GM18507 (cell line): ENCODE results near the gene EI24.
"Not testable (repeated sequence)": the region's sequence is repeated elsewhere in the genome, so short reads cannot be mapped to it uniquely, and the experiment has no call there.

Source experiments
- DNase-seq: peaks from one replicate; pipeline ENCODE4 v3.0.0; 2011; ENCODE audit warnings: low read depth; ENCODE audit not compliant: insufficient read length; ENCODE audit errors: extremely low spot score
- FAIRE-seq: peaks from 2 replicates; lab custom pipeline; 2011; peaks lifted over from hg19 to GRCh38; lab: Jason Lieb, UNC

EI24 gene

GRCh38 chr11:125568970-125569914 lies at the start of gene EI24:
Gene EI24 (plus strand): TSS chr11:125569477. CDS start chr11:125572528, 3,051 bp downstream.
- DNase-seq (peak; percentile 83), FAIRE-seq (peak; percentile 86)

DNA sequence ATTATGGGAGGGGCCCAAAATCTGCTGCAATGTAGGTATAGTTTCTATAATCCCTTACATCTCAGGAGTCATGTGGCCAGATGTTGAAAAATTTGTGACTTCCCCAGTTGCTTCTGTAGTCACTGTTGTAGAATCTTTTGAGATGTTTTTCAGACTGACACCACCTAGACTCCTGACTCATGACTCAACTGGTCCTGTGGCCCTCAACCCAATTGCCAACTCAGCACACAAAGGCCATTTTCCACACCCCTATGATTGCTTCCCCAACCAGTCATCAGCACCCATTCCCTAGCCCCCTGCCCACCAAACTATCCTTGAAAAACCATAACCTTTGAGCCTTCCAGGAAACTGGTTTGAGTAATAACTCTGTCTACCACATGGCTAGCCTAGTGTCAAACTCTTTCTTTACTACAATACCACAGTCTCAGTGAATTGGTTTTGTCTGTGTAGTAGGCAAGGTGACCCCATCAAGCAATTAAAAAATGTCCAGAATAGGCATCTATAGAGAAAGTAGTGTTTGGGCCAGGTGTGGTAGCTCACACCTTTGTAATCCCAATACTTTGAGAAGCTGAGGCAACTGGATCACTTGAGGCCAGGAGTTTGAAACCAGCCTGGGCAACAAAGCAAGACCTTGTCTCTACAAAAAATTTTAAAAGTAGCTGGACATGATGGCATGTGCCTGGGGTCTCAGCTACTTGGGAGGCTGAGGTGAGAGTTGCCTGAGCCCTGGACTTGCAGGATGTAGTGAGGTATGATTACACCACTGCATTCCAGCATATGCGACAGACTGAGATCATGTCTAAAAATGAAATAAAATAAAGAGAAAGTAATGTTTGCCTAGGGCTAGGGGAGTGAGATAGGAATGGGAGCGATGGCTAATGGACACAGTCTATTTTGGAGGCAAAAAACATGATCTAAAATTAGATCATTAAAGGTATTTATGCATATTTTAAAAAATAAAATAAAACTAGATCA lies 49.1 kb upstream of the EI24 start:
- no peak for DNase-seq
- FAIRE-seq: no peak

DNA sequence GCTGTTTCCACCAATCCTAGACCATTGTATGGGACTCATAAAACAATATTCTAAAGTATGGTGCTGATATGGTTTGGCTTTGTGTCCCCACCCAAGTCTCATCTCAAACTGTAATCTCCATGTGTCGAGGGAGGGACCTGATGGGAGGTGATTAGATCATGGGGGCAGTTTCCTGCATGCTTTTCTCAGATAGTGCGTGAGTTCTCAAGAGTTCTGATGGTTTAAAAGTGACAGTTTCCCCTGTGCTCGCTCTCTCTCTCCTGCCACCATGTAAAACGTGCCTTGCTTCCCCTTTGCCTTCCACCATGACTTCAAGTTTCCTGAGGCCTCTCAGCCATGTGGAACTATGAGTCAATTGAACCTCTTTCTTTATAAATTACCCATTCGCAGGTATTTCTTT lies 44.0 kb upstream of the EI24 start:
- FAIRE-seq (no peak), DNase-seq (no peak)

DNA sequence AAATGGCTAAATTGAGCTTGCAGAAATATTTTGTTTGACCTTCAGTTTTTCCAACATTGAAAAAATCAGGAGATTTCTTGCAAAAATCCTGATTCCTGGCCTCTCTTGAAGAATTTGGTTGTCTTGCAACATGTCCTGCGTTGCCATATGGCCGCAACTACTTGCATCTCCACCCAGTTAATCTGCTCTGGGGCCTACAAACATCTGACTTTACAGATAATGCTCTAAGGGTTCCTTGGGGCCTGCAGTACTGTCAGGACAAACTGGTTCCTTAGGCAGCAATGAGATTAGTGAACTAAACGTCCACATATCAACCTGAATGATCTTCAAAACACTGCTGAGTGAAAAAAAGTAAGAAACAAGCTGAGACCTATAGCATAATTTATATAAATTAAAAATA lies 36.6 kb upstream of the EI24 start:
- FAIRE-seq: no peak
- DNase-seq: no peak

GRCh38 chr11:125535585-125535984 lies 33.7 kb upstream of the EI24 start:
- DNase-seq: no peak

GRCh38 chr11:125536834-125537233 lies 32.4 kb upstream of the EI24 start:
- not testable (repeated sequence) for FAIRE-seq, DNase-seq

More at GRCh38 chr11:125535585-125535984, 33.7 kb upstream of the EI24 start:
- no peak for FAIRE-seq

- DNase-seq (no peak), FAIRE-seq (no peak)
Observed at GRCh38 chr11:125542709-125543108, 26.6 kb upstream of the EI24 start.

DNA sequence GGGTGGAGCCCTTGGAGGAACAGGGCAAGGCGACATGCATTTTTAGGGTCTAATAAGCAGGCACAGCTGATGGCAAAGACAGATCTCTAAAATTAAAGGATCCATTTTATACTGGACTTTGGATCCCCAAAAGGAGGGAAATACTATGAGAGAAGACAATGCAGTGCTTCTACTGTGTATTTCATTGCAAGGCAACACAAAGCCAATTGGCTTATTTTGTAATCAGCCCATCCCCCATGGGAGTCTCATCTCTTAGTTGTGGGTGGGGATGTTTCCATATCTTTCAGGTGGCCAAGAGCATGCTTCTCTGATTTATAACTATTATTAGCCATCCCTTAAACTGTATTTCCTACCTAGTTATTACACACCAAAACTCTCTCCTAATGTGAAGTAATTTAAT lies 18.5 kb upstream of the EI24 start:
- DNase-seq: no peak
- FAIRE-seq: no peak

DNA sequence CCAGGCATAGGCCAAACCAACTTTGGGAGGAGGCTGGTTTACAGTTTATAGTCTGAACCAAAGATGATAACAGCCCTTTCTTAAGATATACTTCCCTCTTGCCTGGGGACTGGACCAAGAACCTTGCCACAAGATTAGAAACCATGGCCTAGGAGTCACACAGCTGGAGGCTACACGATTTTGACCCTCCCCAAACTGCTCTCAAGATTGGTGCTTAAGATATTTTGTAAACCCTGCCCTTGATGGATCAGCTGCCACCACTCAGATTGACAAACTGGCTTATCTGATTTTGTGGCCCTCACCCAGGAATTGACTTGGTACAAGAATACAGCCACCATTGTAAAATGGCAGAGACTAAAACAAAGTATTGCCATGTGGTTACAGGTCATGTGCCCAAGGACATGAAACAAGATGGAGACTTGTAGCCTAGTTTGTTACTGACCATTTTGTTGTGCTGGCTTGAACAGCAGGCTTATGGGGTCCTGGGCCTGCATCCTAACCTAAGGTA lies 17.4 kb upstream of the EI24 start:
- FAIRE-seq: no peak
- no peak for DNase-seq

DNA sequence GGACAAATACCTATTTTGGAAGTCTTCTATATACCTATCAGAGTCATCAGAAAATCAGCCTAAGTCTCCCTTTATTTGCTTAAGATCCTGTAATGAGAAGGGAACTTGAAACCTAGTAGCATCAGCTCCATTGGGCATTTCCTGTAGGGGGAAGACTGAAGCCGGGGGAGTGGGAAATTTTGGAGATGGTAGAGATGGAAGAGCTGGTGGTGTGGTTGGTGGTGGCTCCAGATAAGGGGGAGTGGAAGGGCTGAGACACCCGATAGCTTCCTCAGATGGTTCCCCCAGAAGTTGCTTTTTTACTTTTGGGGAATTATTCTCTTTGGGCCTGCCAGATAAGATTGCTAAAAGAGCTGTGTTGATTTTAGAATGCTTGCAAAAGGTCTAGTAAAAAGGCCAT lies 16.4 kb upstream of the EI24 start:
- DNase-seq: no peak
- FAIRE-seq: no peak

- no peak for FAIRE-seq
- no peak for DNase-seq
Observed at GRCh38 chr11:125553357-125553756, 15.9 kb upstream of the EI24 start.

DNA sequence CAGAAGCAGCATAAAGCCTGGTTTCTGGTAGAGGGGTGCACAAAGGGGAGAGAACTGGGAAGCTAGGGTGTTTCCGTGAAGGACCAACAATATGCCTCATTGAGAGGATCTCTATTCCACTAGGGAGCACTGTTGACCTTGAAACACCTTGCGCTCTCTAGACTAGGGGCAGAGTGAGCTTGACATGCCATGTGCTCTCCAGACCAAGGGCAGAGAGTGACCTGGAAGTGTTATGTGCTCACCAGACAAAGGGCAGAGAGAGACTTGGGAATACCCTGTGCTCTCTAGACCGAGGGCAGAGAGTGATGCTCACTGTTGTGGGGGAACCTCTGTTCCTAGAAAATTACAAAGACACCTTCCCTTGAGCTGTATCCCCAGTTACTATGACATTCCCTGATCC lies 15.2 kb upstream of the EI24 start:
- DNase-seq (no peak), FAIRE-seq (no peak)

GRCh38 chr11:125559888-125560287 lies 9.4 kb upstream of the EI24 start:
- FAIRE-seq (no peak), DNase-seq (no peak)

DNA sequence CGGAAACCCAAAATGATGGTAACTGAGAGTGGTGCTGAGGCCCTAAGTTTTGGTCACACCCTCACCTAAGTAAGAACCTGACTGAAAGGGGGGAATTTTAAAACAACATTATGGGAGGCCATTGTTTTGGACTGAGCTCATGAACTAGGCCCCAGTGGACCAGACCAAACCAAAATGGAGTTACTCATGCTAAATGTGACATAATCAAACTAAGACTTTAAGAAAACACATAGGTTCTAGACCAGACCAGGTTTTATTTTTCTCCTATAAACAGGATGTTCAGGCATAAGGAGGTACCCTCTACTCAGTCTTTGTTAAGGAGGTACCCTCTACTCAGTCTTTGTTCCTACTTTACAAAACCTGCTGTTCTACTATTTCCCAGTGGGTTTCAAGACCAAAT lies 7.4 kb upstream of the EI24 start:
- DNase-seq (no peak), FAIRE-seq (no peak)

DNA sequence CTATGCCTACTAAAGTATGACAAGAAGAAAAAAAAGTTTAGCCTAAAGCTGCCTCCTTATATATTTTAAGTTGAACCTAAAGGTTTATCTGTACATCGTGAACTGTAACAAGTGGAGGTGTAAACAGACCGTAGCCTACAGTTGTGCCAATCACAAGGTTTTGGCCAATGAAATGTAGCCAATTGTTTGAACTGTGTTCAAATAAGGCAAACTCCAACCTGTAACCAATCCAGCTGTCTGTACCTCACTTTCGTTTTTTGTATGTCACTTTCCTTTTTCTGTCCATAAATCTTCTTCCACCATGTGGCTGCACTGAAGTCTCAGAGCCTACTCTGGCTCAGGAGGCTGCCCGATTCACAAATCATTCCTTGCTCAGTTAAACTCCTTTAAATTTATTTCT lies 6.8 kb upstream of the EI24 start:
- DNase-seq: no peak
- FAIRE-seq: no peak

DNA sequence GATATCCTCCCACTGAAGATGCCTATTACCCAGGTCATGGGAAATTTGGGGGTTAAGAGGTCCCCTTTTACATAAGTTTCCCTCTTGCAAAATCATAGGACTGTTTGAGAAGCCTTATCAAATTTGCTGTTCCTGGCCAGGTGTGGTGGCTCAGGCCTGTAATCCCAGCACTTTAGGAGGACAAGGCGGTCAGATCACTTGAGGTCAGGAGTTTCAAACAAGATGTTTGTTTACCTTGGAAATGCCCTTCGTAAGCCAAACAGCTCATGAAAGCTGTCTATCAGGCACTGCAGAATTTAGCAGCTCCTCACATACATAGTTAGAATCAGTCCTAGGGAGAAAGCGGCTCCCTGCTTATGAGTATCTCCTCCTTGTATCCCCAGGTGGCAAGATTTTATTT lies 4.9 kb upstream of the EI24 start:
- DNase-seq (no peak), FAIRE-seq (no peak)

GRCh38 chr11:125566235-125566634 lies 3.0 kb upstream of the EI24 start:
- FAIRE-seq (no peak), DNase-seq (no peak)

DNA sequence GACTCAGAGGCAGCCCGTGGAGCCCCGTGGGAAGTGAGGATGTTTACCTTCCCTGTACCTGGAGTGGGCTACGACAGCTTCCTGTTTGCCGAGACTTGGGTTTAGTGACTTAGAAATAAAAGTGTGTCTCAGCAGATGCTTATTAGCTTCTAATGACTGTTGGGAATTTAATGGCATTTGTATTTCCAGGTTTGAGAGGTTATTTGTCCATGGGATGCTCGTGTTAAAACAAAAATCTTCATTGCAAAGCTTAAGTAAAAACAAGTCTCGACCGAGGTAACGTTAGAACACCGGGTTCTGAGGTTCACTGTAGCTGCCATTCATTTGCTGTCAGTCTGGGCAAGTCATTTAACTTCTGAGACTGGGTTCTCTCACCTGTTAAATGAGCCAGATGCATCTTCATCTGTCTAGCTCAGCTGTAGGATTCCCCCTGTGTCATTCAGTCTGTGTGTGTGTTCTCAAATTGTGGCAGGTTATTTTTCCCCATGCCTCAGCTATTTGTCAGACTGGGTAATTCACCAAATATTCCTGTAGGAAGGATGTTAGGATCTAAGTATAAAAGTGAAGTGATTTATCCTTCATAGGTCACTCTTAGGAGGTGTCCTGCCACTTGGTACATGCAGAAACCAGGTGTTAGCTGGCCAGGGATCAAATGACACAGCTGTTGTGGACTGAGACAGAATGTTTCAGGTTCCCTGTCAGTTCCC lies 791 bp downstream of the EI24 start:
- peak; percentile 59 for FAIRE-seq
- no peak for DNase-seq

- FAIRE-seq (no peak), DNase-seq (no peak)
Observed at GRCh38 chr11:125570952-125571351, 1.7 kb downstream of the EI24 start.
